HG02885 (cell line): ENCODE measurements around the gene TMEM39B.

Experiments used
- ATAC-seq: cut with Tn5 transposase; IDR thresholded peaks from one replicate; pipeline ENCODE4 v1.9.1; 2021; ENCODE audit warnings: mild to moderate bottlenecking; ENCODE audit not compliant: unreplicated experiment, poor library complexity

TMEM39B gene

DNA sequence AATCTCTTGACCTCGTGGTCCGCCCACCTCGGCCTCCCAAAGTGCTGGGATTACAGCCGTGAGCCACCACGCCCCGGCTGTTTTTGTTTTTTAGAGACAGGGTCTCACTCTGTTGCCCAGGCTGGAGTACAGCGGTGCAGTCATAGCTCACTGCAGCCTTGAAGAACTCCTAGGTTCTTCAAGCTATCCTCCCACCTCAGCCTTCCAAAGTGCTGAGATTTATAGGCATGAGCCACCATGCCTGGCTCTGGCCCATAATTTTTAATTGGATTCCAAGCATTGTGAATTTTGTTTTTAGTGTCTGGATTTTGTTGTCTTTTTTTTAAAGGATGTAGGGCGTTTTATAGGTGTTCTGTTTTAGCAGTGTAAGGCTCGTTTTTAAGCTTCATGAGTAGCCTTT, 78.1 kb downstream of the TMEM39B start:
- ATAC-seq, result no peak

DNA sequence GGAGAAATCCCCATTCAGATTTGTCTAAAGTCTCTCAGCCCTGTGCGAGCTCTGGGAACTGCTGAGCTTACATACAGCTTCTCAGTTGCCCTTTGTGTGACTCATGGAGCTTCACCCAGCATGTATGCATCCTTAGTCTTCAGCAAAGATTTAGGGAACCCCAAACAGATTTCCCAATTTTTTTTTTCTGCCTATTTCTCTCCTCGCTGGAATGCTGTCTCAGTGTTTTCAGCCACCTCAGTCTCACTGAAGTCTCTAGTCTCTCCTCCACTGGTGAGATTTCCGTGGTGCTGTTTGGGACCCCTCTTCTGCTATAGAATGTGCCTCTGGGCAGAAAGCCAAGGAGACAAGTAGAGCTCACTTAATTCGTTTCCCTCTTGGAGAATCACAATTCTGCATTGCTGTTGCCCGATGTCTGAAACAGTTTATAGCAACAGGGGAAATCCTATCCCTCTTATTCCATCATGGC, 78.6 kb downstream of the TMEM39B start:
- ATAC-seq, result no peak
